ENCODE data around the gene CRYBG1. TPM values are rescaled to one million over a fixed set of nuclear protein-coding genes. Genes with fewer than 3 reads are reported as not detected.
A peak's percentile ranks its signal among the peaks of the same experiment; 100 is the strongest.

The CRYBG1 gene
- total and polyA plus RNA-seq, 10 of the 15 experiments (the other 5 are each of a cell fraction or from before 2014, with no cell fraction given): 6.5 to 57.0 (median 25.2) TPM

- ChIA-PET SMC1A (ENCODE audit: uncharacterized antibody, unreplicated experiment) (interaction anchor here (0.6 to 6.5 kb wide), 8 partner anchors 14 to 136 kb away, joined by 3 to 109 read pairs (median 4); no protein-coding TSS in a partner anchor), CTCF (interaction anchor here (1.1 to 6.8 kb wide), 6 partner anchors 12 to 65 kb away, joined by 3 to 79 read pairs (median 8); no protein-coding TSS in a partner anchor), RAD21 (ENCODE audit: unreplicated experiment) (interaction anchor here (1.1 kb wide), 2 partner anchors 35 to 64 kb away, joined by 3 to 4 read pairs; no protein-coding TSS in a partner anchor), POLR2A (interaction anchor here (0.6 to 5.6 kb wide), 2 partner anchors 12 to 14 kb away, joined by 3 to 47 read pairs; no protein-coding TSS in a partner anchor)
- DNase-seq (ENCODE audit: low read depth, low spot score): no peak
- no peak for FAIRE-seq
- 16% methylated on average over 25 of the region's 25 CpGs for WGBS (ENCODE audit: insufficient coverage, insufficient replicate concordance, low lambda C conversion rate, missing lambda C conversion rate)
- no peaks in the 10 kb centered on the region; a peak in 1 of 4 replicates for H3K27me3 ChIP-seq (replicated peaks in 1 of 2; ENCODE audit: control insufficient read depth in 2 of 2, insufficient read depth in 2 of 2, low read length in 1 of 2)
- peak overlapping the region; percentile 43; the same call in 1 of the 2 replicates for H3K9ac ChIP-seq (ENCODE audit: control insufficient read depth, insufficient read depth, low read length)
- no TSS peak for BruUV-seq (replicated peaks)
- ATAC-seq: no peak
- H2AFZ ChIP-seq (ENCODE audit: control insufficient read depth, low read depth, low read length): peak overlapping the region; percentile 73
- peak overlapping the region; percentile 95 for H3K4me2 ChIP-seq (ENCODE audit: control insufficient read depth, insufficient read depth)
- H3K4me3 ChIP-seq: peak overlapping the region; percentile 87
- intact Hi-C loops (cut with micrococcal nuclease; ENCODE audit: unreplicated experiment) (loop anchor here (2.0 kb wide), 1 partner anchor 57 kb away; no protein-coding TSS in a partner anchor), in situ Hi-C loops (cut with MboI) (loop anchor here (25.0 kb wide), 1 partner anchor 1047 kb away; no protein-coding TSS in a partner anchor)
- H3K4me1 ChIP-seq (ENCODE audit: control insufficient read depth, insufficient read depth, low read length): peaks cover 5% of the 10 kb centered on the region; the same call in 1 of the 2 replicates
- H3K79me2 ChIP-seq (ENCODE audit: control insufficient read depth, insufficient read depth, low read length): peaks cover 32% of the 10 kb centered on the region
- H3K27ac ChIP-seq (ENCODE audit: control insufficient read depth, insufficient read depth): no peak overlapping the region
- TF ChIP-seq SMAD1 (IDR thresholded peaks at IDR 0.05; ENCODE audit: low read depth, partially characterized antibody) (no peak), NFYB (IDR thresholded peaks at IDR 0.05; ENCODE audit: insufficient read depth, low read depth, low read length) (no peak), IKZF2 (IDR thresholded peaks at IDR 0.05) (0 out of 4 replicates have a peak, but pooled peaks of 1 of the 2 experiments have one; percentile 2), RAD21 (IDR thresholded peaks at IDR 0.05; ENCODE audit: insufficient read depth, low read depth, low read length) (0 out of 2 replicates have a peak, but pooled peaks have one; percentile 32), BRCA1 (IDR thresholded peaks at IDR 0.05; ENCODE audit: low read depth, low read length) (no peak), CTCF (IDR thresholded peaks at IDR 0.05 in 2 of 3, conservative IDR thresholded peaks at IDR 0.05 in 1 of 3; ENCODE audit: control insufficient read depth in 2 of 3, extremely low read depth in 1 of 3, insufficient read depth in 1 of 3, low read depth in 3 of 3, low read length in 3 of 3) (0 out of 6 replicates have a peak, but pooled peaks of 1 of the 3 experiments have one; percentile 18)
- H3K9me3 ChIP-seq (replicated peaks; ENCODE audit: control insufficient read depth, insufficient read depth, low read length): no peaks in the 10 kb centered on the region
- no peaks in the 10 kb centered on the region for H4K20me1 ChIP-seq (ENCODE audit: control insufficient read depth, insufficient read depth)
- H3K36me3 ChIP-seq (ENCODE audit: control insufficient read depth in 2 of 2, insufficient read depth in 2 of 2, low read length in 1 of 2): no peaks in the 10 kb centered on the region
These were observed 149.0 kb downstream of the CRYBG1 start for GRCh38 chr6:106509420-106510089.
